Uterus (tissue), 4 donors: ENCODE data around the gene EXOC4. TPM values are rescaled to one million over a fixed set of nuclear protein-coding genes. Genes with fewer than 3 reads are reported as not detected.

Experiments used
- DNase-seq, 2 donors: peaks; one replicate each; pipeline ENCODE4 v3.0.0-alpha.2; 2019 to 2020
- H3K27ac ChIP-seq, 2 donors: fragments of 200-600 bp; sonication (generic); 1 replicate in 1 of 2; 2 replicates in 1 of 2; pipeline ENCODE4 v1.5.1; 2016 to 2018
- H3K27me3 ChIP-seq, 2 donors: fragments of 200-600 bp; sonication (generic); one replicate each; pipeline ENCODE4 v1.5.1; 2018 to 2019; ENCODE audit warnings: control low read depth in 1 of 2
- H3K36me3 ChIP-seq, 2 donors: fragments of 200-600 bp; sonication (generic); one replicate each; pipeline ENCODE4 v1.5.1; 2019; ENCODE audit warnings: control low read depth in 1 of 2
- H3K4me1 ChIP-seq, 2 donors: fragments of 200-600 bp; sonication (generic); one replicate each; pipeline ENCODE4 v1.5.1; 2018 to 2019; ENCODE audit warnings: control low read depth in 1 of 2
- H3K4me3 ChIP-seq, 2 donors: fragments of 200-600 bp; sonication (generic); 1 replicate in 1 of 2; 2 replicates in 1 of 2; pipeline ENCODE4 v1.5.1; 2018 to 2019; ENCODE audit warnings: mild to moderate bottlenecking in 1 of 2
- H3K9me3 ChIP-seq, 2 donors: fragments of 200-600 bp; sonication (generic); one replicate each; pipeline ENCODE4 v1.5.1; 2019; ENCODE audit warnings: control low read depth in 1 of 2
- CTCF ChIP-seq, 4 experiments: fragments of 200-600 bp in 2 of 4; fragments of 450-650 bp in 2 of 4; sonication (generic) in 2 of 4; IDR thresholded peaks; one replicate each; pipeline ENCODE4 v1.5.1; 2016 to 2019; ENCODE audit warnings: antibody characterized with exemption in 4 of 4, mild to moderate bottlenecking in 2 of 4, moderate library complexity in 1 of 4
- POLR2A ChIP-seq, 2 donors: fragments of 450-650 bp; IDR thresholded peaks; one replicate each; pipeline ENCODE4 v1.6.1; 2016; ENCODE audit warnings: antibody characterized with exemption in 2 of 2, mild to moderate bottlenecking in 1 of 2, moderate library complexity in 1 of 2
- intact Hi-C: fragments of 100-400 bp; cut with DNase I; formaldehyde crosslinking; loops from one replicate; pipeline ENCODE4 v1.15.1; 2023; ENCODE audit warnings: low total_unique reads
- total RNA-seq, 4 donors: library from RNA; depleted of rRNA in 3 of 4; stranded (reverse); fragments of >200 nt in 3 of 4; gene quantifications; one replicate each; pipeline versions ENCODE4 v1.1.0 to v1.2.4, GENCODE V29; 2014 to 2023
- donor health status: DM: yes; HTN: yes; CAD: no.

The EXOC4 gene
- total RNA-seq, 4 donors from 2014 or later: 27.2 to 126 (median 65.4) TPM

- no peaks in the 10 kb centered on the region for H3K27me3 ChIP-seq
- TF ChIP-seq CTCF (IDR thresholded peaks at IDR 0.05): no peak
- no peak for TF ChIP-seq POLR2A (IDR thresholded peaks at IDR 0.05)
- DNase-seq: no peak
- no peak overlapping the region for H3K27ac ChIP-seq
- no peak overlapping the region for H3K4me3 ChIP-seq
- H3K9me3 ChIP-seq: no peaks in the 10 kb centered on the region
- H3K36me3 ChIP-seq: no peaks in the 10 kb centered on the region
- intact Hi-C loops: no loop called here
- H3K4me1 ChIP-seq: no peaks in the 10 kb centered on the region
These were observed 542.3 kb downstream of the EXOC4 start for GRCh38 chr7:133795068-133795665.

GRCh38 chr7:133796782-133797745 is 544.2 kb downstream of the EXOC4 start:
- Histone ChIP-seq H3K27ac (no peak overlapping the region), H3K36me3 (no peaks in the 10 kb centered on the region), H3K27me3 (no peaks in the 10 kb centered on the region), H3K4me1 (no peaks in the 10 kb centered on the region), H3K4me3 (no peak overlapping the region), H3K9me3 (no peaks in the 10 kb centered on the region)
- DNase-seq: no peak
- intact Hi-C loops: no loop called here
- TF ChIP-seq CTCF (IDR thresholded peaks at IDR 0.05): no peak
- TF ChIP-seq POLR2A (IDR thresholded peaks at IDR 0.05): no peak

GRCh38 chr7:133797818-133798520 is 545.1 kb downstream of the EXOC4 start:
- H3K27me3 ChIP-seq: no peaks in the 10 kb centered on the region
- intact Hi-C loops: no loop called here
- no peak for TF ChIP-seq POLR2A (IDR thresholded peaks at IDR 0.05)
- TF ChIP-seq CTCF (IDR thresholded peaks at IDR 0.05): no peak
- H3K4me1 ChIP-seq: no peaks in the 10 kb centered on the region
- no peak overlapping the region for H3K27ac ChIP-seq
- no peak for DNase-seq
- H3K9me3 ChIP-seq: no peaks in the 10 kb centered on the region
- no peak overlapping the region for H3K4me3 ChIP-seq
- H3K36me3 ChIP-seq: no peaks in the 10 kb centered on the region

GRCh38 chr7:133801341-133801740 is 548.5 kb downstream of the EXOC4 start:
- TF ChIP-seq POLR2A (IDR thresholded peaks at IDR 0.05) (no peak), CTCF (IDR thresholded peaks at IDR 0.05) (no peak)
- intact Hi-C loops: no loop called here
- DNase-seq: no peak
- no peak overlapping the region for H3K27ac ChIP-seq
- H3K9me3 ChIP-seq: no peaks in the 10 kb centered on the region
- no peaks in the 10 kb centered on the region for H3K4me1 ChIP-seq
- H3K36me3 ChIP-seq: no peaks in the 10 kb centered on the region
- no peak overlapping the region for H3K4me3 ChIP-seq
- no peaks in the 10 kb centered on the region for H3K27me3 ChIP-seq
